NCI-H2196 treated with DMSO at 0.1 percent for 48 hours (cell line): Measurements from ENCODE around the gene EDAR.

Experiments
- DNase-seq: peaks from one replicate; lab custom pipeline; 2025; ENCODE audit not compliant: unreplicated experiment; lab: John Stamatoyannopoulos, UW

Gene EDAR

DNA sequence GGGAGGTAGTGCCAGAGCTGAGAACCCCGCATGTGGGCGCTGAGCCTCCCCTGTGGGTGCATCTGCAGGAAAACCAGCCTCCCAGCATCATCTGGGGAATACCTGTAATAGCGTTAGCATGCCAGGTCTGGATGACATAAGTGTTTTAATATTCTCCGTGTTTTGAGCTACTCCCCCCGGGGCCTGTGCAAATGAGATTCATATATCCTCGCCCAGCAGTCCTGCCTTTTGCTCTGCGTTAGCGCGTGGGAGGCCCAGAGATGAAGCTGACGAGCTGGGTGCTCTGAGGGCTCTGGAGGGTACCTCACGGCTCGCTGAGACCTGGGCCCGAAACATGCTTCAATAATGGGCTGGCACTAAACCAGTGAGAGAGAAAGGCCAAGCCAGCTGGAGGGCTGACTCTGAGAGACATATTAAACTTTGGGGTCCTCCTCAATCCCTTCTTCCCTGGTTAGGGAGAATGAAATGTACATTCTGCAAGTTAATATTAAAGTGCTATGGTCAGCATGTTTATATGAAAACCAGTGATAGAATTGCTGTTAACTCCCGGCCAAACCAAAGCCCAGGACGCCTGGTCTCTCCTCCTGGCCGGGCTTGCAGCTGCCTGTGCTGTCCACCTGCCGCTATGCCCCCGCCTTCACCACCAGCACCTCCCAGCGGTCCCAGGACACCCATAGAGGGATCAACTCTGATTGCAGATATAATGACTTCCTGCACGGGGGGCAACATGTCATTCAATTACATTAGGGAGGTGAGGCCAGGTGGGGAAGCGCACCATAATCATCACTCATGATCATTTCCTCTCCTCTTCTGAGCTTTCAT, 77.0 kb downstream of the EDAR start:
- DNase-seq: no peak

DNA sequence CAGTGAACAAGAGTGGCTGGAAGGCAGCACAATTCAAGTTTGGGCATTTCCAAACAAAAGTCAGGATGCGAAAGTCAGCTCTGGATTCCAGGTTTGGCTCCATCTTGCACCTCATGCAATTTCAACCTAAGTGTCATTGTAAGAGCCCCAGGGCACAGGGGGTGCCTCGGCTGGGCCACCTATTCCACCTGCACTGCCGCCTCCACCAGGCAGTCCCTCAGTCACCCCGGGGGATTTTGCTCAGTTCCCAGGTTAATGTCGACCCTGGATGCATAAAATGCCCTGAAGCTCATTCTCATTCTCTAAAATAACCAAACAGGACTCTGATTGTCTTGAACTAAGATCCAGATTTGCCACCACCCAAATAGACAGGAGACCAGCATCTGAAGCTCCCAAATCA, 77.6 kb downstream of the EDAR start:
- no peak for DNase-seq

DNA sequence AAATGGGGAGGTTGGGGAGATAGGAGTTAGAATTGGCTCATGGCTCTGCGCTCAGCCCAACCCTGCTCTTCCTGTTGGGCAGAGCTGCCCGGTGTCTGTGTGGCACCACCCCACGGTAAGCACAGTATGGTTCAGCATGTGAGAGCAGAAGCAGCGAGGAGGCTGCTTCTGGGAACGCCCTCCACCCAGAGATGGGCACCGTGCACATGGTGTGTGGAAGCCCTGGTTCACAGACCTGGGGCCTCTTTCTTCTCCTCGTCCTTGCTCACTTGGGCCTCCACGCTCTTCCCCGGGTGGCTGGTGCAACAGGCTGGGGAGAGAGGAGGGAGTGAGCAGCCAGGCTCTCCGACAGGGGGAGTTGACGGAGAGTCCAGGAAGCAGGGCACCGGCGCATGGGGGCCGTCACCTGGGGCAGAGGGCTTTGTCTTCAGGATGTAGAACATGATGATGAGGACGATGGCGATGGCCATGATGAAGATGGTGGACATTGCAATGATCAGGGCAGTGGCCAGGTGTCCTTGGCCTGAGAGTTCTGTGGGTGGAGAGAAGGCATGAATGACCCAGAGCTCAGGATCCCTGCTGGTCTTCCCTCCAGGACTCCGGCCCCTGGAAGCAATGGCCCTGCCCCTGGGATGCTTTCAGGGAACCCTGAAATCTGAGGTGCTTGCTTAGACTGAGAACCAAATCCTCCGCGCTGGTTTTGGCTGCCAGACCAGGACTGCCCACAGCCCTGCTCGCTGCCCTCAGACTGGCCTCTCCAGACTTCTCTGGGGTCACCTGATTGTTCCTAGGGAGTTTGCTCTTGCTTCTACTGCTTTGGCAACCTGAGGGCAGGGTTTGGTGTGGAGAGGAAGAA, 78.3 kb downstream of the EDAR start:
- DNase-seq: no peak

DNA sequence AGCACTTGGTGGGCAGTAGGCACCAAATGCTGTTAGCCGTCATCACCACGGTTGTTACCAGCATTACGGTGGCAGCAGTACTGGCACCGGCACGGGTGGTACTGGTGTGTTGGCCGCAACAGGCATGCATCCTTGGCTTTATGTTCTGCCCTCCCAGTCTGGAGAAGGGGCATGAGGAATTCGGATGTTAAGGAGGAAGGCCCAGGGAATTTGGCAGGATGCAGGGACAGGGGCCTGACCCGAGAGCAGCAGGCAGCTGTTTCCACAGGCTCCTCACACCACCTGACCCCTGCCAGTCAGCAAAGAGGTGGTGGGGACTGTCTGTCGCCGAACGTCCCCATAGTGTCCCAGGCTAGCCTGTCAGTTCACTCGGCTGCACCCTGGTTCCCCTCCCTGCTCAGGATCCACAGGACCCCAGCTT, 79.0 kb downstream of the EDAR start:
- no peak for DNase-seq

DNA sequence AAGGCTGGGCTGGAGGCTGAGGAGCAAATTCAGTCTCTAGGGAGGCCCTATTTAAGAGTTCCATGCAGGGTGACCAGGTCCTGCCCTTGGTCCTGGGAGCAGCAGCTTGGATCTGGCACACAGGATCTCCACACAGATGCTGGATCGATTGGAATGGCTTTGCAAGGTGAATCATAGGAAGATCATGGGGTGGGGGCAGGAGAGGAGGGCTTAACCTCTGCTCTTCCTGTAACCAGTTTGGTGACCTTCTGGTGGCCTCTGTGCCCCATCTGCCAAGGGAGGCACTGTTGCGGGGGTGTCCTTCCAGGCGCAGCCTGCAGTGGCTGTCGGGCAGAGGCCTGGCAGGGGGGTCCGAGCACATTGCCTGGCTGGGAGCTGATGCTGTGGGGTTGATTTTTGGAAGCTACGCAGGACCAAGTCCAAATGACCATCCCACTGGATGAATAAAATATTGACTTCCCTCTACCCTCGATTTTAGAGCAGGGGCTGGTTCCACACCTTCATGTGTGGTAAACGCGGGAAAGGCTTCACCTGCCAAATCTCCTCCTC, 79.7 kb downstream of the EDAR start:
- DNase-seq: no peak

DNA sequence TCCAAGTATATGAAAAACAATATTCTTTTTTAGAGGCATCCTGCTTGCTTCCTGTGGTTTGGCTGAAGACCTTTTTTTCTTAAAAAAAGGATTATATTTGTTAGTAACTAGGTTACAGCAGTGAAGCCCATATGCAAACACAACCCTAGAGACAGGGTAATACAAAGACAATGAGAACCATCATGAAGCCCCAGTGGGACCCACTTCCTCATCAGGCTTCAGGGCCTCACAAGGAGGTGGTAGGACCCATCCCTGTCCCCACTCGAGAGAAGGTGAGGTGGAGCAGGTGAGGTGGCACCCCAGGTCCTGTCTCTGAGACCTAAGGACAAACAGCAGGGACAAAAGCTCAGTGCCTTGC, 80.3 kb downstream of the EDAR start:
- DNase-seq: no peak

DNA sequence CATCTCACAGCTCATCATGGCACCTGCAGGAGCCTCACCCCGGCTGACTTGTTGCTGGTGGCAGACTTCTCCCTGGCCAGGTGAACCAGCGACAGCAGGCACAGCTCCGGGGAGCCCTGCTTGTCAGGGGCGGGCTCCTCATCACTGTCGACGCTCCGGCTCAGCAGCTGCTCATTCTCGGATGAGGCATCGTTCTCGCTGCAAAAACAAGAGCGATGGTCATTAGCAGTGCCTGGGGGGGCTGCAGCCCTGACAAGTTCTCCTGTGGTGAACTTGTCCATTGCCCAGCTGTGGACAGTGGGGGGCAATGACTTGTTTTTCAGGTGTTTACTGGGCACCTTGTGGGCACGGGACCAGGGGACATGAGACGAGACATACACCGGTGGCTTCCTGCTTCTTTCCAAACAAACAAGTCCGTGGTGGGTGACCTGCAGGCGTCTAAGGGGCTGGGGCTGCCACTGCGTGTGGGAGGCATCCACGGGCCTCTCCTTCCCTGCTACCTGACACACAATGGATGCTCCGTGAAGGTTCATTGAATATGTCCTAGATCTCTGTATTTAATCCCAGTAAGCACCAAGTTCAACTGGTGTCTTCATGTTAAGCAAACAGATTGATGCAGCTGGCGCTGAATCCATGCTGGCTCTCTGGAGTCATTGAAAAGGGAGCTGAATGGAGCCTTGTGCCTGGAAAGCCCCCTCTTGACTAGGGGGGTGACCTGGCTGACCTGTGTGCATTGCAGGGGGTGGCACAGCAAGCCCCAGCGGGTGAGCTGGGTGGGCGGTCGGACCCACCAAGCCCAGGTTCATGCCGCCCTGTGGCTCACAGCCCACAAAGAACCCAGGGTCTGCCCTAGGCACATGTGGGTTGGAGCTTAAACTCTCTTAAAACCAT, 81.0 kb downstream of the EDAR start:
- no peak for DNase-seq

DNA sequence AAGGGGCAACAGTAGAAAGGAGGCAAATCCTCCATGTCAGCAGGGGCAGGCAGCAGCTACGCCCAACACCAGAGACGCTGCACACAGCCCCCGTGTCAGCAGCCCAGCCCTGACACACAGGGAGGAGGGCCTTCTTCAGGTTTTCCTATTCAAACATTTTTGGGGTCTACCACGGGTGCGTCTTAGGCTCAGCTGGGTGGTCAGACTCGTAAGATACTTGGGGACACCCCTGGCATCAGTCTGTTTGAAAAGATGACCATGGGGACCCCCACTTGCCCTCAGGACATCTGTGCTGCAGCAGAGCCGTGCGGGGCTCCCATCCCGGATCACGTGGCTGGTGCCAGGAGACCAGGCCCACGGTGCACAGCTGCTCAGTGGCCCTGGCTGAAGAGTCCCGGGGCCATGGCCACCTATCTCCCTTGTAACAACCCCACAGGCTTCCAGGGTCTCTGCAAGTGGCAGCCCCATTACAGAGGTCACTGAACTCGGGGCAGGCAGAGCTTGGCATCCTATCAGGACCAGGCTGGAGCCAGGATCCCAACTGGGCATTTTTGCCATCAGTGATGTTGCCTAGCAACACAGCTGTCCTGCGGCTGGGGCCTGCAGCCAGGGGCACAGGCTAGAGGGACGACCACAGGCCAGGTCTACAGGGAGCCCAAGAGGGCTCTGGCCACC, 82.5 kb downstream of the EDAR start:
- DNase-seq: no peak

DNA sequence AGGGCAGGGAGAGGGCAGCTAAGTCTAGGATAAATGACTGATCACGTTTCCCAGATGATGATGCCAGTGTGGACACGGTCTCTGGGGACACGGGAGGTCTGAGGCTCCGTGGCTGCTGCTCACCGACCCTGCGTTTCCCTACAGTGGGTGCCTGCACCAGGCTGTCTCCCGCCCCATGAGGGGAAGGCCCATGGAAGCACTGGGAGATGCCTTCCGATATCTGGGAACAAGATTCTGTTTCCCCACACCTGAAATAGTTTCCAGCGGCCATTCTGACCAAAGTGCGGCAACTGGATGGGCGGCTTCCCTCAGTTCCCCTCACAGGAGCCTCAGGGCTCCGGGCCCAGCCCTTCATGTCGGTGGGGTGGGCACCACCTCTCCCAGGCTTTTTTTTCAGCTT, 83.1 kb downstream of the EDAR start:
- DNase-seq: no peak

DNA sequence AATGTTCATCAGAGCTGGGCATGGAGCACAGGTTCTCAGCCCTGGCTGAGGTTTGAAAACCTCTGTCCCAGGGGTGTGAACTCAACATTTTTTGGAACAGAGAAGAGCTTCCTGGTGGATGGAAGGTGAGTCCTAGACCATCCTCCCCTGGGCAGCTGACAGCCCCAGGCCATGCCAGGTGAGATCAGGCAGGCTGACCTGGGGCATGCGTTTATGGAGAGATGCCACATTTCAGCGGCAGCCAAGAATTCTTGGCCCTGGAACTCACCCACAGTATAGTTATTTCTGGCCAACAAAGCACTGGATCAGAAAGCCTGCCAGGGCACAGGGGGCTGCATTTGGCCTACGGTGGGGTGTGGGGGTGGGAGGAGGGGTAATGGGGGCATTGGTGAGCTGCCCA, 83.8 kb downstream of the EDAR start:
- no peak for DNase-seq

DNA sequence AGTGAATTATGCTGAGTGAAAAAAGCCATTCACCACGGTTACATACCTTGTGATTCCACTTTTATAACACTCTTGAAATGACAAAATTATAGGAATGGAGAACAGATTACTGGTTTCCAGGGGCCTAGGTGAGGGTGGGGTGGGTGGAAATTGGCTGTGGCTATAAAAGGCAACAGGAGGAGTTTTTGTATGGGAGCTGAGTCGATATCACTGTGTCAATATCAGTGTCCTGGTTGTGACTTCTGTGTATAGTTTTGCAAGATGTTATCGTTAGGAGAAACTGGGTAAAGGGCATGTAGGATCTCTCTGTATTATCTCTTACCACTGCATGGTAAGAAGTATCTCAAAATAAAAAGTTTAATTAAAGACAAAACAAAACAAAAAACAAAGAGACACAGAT, 84.3 kb downstream of the EDAR start:
- no peak for DNase-seq

DNA sequence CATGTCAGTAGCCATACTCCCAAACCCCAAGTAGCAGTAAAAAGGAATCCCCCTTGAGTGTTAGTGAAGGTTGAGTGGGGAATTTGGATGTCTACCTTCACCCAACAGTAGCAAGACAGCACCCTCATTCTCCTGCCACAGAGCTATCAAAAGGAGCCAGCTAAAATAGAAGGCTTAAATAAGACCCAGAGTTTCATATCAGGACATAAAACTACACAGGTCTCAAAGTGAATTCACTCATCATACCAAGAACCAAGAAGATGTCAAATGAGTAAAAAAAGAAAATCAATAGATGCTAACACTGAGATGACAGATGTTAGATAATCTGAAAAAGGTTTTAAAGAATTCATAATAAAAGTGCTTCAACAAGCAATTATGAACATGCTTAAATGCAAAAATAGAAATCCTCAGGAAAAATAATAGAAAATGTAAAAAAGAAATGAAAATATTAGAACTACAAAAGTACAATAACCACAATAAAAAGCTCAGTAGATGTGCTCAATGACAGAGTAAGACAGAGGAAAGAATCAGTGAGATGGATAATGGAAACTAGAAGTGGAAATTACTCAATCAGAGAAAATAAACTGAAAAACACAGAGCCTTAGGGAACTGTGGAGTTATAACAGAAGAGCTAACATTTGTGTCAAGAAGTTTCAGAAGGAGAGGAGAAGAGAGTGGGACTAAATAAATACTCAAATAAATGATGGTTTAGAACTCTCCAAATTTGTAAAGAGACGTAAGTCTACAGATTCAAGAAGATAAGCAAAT, 90.5 kb downstream of the EDAR start:
- DNase-seq: no peak

DNA sequence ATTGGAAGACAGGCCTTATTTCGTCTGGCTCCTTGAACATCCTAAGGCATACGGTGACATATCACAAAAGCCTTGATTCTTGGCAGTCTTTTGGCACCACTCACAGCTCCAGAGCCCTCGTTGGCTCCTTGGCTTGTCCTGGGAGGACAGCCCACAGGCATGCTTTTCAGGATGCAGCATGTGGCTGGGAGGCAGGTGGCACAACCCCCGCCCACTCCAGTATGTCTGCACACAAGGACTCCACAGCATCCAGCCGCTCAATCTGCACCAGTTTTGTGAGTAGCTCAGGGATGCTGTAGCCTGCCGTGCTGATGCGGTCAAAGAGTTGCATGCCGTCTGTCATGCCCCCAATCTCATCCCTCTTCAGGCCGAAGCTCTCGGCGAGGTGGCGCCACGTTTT, 92.3 kb downstream of the EDAR start:
- DNase-seq: no peak

DNA sequence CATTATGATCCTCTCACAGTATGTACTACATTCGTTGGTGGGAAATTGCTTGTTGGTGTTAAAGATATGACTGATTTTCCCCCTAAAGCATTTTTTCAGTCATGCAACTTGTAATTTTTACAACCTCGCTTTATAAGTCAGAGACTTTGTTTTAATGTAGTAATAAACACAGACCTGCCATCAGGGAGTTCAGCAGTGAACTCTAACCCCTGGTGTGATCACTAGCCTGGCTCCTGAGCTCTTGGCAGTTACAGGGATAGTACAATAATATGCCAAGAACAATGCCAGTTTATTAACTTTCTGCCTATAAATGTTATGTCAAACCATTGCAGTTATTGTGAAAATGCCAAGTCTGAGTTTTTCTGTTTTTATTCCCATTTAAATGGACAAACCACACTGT, 93.8 kb downstream of the EDAR start:
- DNase-seq: no peak

DNA sequence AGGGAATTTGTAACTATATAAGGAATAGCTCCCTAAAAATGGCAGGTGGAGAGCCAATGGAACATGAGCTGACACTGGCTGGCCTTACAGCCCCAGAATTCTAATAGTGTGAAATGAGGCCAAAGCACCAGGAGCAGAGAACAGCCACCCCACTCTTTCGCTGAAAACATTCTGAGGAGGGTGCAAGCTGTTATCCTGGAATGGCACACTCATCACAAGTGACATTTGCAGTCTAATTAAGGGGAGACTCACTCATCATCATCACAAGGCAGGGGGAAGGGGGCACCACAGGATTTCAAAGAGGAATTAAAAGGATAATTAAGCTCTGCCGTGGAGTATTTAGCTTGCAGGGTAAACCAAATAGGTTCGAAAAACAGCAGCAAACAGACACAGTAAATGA, 94.3 kb downstream of the EDAR start:
- DNase-seq: no peak

DNA sequence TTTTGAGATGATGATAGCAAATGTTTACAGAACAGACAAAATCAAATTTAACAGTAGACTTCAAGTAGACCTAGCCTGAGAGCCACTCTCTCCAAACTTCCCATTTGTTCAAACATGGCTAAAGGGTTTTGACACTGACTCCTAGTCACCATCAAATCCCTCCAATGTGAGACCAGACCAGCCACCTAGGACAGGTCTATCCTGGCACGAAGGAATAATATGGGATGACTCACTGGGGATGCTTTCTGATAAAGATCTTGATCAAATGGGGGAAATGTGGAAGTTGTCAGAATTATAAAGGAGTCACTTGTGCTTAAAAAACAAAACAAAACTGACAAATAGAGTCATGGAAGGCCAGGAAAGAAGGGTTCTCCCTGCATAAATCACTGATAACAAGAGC, 95.7 kb downstream of the EDAR start:
- no peak for DNase-seq

DNA sequence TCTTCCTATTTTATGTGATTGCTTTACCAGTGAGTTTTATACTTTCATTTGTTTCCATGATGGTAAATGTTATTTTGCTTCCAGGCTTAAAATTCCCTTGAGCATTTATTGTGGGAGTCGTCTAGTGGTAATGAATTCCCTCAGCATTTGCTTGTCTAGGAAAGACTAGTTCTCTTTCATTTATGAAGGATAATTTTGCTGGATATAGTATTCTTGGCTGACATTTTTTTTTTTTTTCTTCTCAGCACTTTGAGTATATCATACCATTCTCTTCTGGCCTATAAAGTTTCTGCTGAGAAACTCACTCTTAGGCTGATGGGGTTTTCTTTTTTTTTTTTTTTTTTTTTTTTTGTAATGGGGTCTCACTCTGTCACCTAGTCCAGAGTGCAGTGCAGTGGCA, 99.1 kb downstream of the EDAR start:
- DNase-seq: no peak

DNA sequence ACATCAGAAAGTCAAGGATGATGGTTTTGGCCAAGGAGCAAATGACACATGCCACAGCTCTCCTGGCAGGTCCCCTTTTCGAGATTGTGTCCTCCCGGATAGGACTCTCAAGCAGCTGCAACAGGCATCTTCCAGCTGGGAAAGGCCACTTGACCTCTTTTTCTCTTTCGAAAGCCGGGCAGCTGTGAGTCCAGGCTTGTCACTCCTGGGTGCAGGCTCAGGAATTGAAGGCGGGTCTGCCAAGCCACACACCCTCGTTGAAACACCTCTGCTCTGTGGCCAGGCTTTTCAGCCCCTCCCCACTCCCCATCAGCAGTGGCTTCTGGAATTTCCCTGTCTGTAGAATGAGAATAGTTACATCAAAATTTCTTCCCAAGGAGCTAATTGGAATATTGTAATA, 104.4 kb downstream of the EDAR start:
- peak; percentile 40 for DNase-seq

DNA sequence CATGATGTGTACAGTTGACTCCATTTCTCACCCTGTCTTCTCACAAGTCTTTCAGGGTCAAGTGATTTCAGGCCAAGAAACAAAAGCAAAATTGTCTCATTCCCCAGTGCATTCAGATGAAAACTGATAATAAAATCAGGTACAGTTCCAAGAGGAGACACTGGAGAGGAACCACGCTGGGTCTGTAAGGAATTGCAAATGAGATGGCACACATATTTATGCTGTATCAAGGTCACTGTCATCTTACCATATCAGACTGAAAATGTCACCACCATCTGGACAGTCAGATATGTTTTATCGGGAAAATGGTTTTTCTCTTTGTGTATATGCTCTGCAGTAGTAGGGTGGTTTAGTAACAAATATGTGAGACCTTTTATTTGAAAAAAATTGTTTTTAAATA, 110.7 kb downstream of the EDAR start:
- DNase-seq: no peak

DNA sequence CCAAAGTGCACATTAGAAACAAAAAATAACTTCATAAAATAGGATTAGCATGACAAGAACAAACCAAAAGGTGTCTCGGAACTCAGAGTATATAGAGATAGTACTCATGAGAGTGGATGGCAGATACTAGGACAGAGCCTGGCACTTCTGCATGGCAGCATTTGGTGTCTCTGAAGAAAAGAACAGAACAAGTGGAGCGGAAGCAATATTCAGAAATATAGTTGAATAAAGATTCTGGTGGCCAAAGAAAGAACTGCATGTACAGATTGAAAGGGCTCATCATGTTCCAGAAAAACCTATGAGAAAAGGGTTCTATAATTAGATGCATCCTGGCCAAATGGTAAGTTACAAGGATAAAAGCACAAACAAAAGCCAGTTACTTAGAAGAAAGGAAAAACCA, 111.5 kb downstream of the EDAR start:
- DNase-seq: no peak
